GM12875 (cell line): Measurements from ENCODE around the gene COX10.

Experiments used
- H3K4me3 ChIP-seq: one replicate; pipeline ENCODE4 v1.5.1; 2011; ENCODE audit warnings: low read depth, low read length, control low read depth
- CTCF ChIP-seq: IDR thresholded peaks from 2 replicates; pipeline ENCODE4 v1.5.1; 2011; ENCODE audit warnings: low read depth, mild to moderate bottlenecking, control low read depth, inconsistent platforms, low read length, moderate library complexity, borderline replicate concordance; ENCODE audit not compliant: insufficient read depth

COX10 gene

GRCh38 chr17:14245629-14246028 lies 176.3 kb downstream of the COX10 start:
- TF ChIP-seq CTCF = no peak

More at GRCh38 chr17:14245629-14246028, 176.3 kb downstream of the COX10 start:
- no peak overlapping the region for H3K4me3 ChIP-seq
